ENCODE data around the gene AKAP10.
"Not testable (repeated sequence)": the region's sequence is repeated elsewhere in the genome, so short reads cannot be mapped to it uniquely, and the experiment has no call there.

Gene AKAP10

GRCh38 chr17:19977293-19978208 is at the start of gene AKAP10:
Gene AKAP10, minus strand, starts transcription at chr17:19977828. Its CDS starts 149 bp downstream, at chr17:19977679.
- DNase-seq = peak; percentile 94

GRCh38 chr17:20026960-20027359 is 49.3 kb upstream of the AKAP10 start:
- DNase-seq = no peak

- no peak for DNase-seq
Measured at GRCh38 chr17:20022701-20023100, 45.1 kb upstream of the AKAP10 start.

GRCh38 chr17:20016475-20016992 is 38.9 kb upstream of the AKAP10 start:
- DNase-seq = not testable (repeated sequence)

- DNase-seq = no peak
Measured at GRCh38 chr17:20012017-20012536, 34.4 kb upstream of the AKAP10 start.

GRCh38 chr17:20010936-20011335 is 33.3 kb upstream of the AKAP10 start:
- no peak for DNase-seq

- DNase-seq = no peak
Measured at GRCh38 chr17:20010099-20010863, 32.7 kb upstream of the AKAP10 start.

- peak; percentile 81 for DNase-seq
Measured at GRCh38 chr17:20009302-20010098, 31.9 kb upstream of the AKAP10 start, which contains the start of gene SPECC1. Gene SPECC1, plus strand, starts transcription at chr17:20009359. Its CDS starts 87,293 bp downstream, at chr17:20096652.

- DNase-seq = no peak
Measured at GRCh38 chr17:20009052-20009301, 31.3 kb upstream of the AKAP10 start.

GRCh38 chr17:20008242-20009051 is 30.8 kb upstream of the AKAP10 start:
- no peak for DNase-seq

GRCh38 chr17:19996502-19996901 is 18.9 kb upstream of the AKAP10 start:
- DNase-seq = no peak

- DNase-seq = no peak
Measured at GRCh38 chr17:19996086-19996485, 18.5 kb upstream of the AKAP10 start.

- DNase-seq = peak; percentile 63
Measured at GRCh38 chr17:19992803-19993713, 15.4 kb upstream of the AKAP10 start.

- DNase-seq = no peak
Measured at GRCh38 chr17:19991252-19991885, 13.7 kb upstream of the AKAP10 start.

GRCh38 chr17:19987897-19988296 is 10.3 kb upstream of the AKAP10 start:
- DNase-seq = no peak

- no peak for DNase-seq
Measured at GRCh38 chr17:19986941-19987861, 9.6 kb upstream of the AKAP10 start.

GRCh38 chr17:19979917-19980770 is 2.5 kb upstream of the AKAP10 start:
- DNase-seq = no peak

GRCh38 chr17:19978805-19979211 is 1.2 kb upstream of the AKAP10 start:
- no peak for DNase-seq
